Osteoblast (primary cell): Measurements from ENCODE around the gene OTUD1. TPM values are rescaled to one million over a fixed set of nuclear protein-coding genes. Genes with fewer than 3 reads are reported as not detected.

ENCODE experiments used
- DNase-seq: peaks from one replicate; pipeline ENCODE4 v3.0.0; 2011; ENCODE audit warnings: low spot score, mixed read lengths; ENCODE audit not compliant: insufficient read length; ENCODE audit errors: missing footprints
- H2AFZ ChIP-seq: 2 replicates; pipeline ENCODE4 v1.6.0; 2011; ENCODE audit warnings: mild to moderate bottlenecking, low read length
- H3K27ac ChIP-seq: 2 replicates; pipeline ENCODE4 v1.5.1; 2011; ENCODE audit warnings: mild to moderate bottlenecking, low read depth, low read length, moderate library complexity
- H3K27me3 ChIP-seq: 2 replicates; pipeline ENCODE4 v1.6.0; 2012; ENCODE audit warnings: mild to moderate bottlenecking, control low read depth, inconsistent platforms, low read length, moderate library complexity; ENCODE audit not compliant: insufficient read depth
- H3K36me3 ChIP-seq: 2 replicates; pipeline ENCODE4 v1.5.1; 2011; ENCODE audit warnings: mild to moderate bottlenecking, low read length, control low read depth, moderate library complexity; ENCODE audit not compliant: insufficient read depth
- H3K4me1 ChIP-seq: 2 replicates; pipeline ENCODE4 v1.5.1; 2011; ENCODE audit warnings: mild to moderate bottlenecking, low read length, control low read depth, moderate library complexity; ENCODE audit not compliant: insufficient read depth
- H3K4me2 ChIP-seq: 2 replicates; pipeline ENCODE4 v1.6.0; 2011; ENCODE audit warnings: mild to moderate bottlenecking, low read length; ENCODE audit not compliant: insufficient read depth
- H3K4me3 ChIP-seq: fragments of 200-600 bp; sonication (generic); 3 replicates; pipeline ENCODE4 v1.5.1; 2012; ENCODE audit warnings: mild to moderate bottlenecking, low read length, inconsistent platforms; ENCODE audit not compliant: insufficient read depth
- H3K79me2 ChIP-seq: 2 replicates; pipeline ENCODE4 v1.6.0; 2012; ENCODE audit warnings: mild to moderate bottlenecking, low read length, control low read depth, inconsistent platforms; ENCODE audit not compliant: insufficient read depth
- H3K9me3 ChIP-seq: 2 replicates; pipeline ENCODE4 v1.5.1; 2011; ENCODE audit warnings: low read depth, low read length, control low read depth
- H4K20me1 ChIP-seq: 2 replicates; pipeline ENCODE4 v1.6.0; 2012; ENCODE audit warnings: mild to moderate bottlenecking, low read length, control low read depth; ENCODE audit not compliant: insufficient read depth
- CTCF ChIP-seq: IDR thresholded peaks from 2 replicates; pipeline ENCODE4 v1.5.1; 2011; ENCODE audit warnings: mild to moderate bottlenecking, low read depth, low read length, moderate library complexity; ENCODE audit errors: extremely low read depth
- total RNA-seq: library from RNA; depleted of rRNA; stranded (reverse); fragments of >200 nt; gene quantifications from 2 replicates; pipeline ENCODE4 v1.2.3, GENCODE V29; 2012

OTUD1 gene
- total RNA-seq, 1 donor: 9.8 TPM

DNA sequence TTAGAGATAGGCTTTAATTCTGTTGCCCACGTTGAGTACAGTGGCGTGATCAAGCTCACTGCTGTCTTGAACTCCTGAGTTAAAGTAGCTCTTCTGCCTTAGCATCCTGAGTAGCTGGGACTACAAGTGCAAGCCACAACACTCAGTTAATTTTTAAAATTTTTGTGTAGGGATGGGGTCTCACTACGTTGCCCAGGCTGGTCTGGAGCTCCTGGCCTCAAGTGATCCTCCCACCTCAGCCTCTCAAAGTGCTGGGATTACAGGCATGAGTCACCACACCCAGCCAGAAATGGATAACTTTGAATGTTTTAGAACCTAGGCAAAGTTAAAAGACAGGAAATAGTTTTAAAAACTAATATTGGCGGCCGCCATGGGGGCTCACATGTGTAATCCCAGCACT is 43.9 kb upstream of the OTUD1 start:
- Histone ChIP-seq H2AFZ (no peak overlapping the region), H3K4me1 (peaks cover 6% of the 10 kb centered on the region), H3K79me2 (no peaks in the 10 kb centered on the region), H3K27me3 (no peaks in the 10 kb centered on the region), H4K20me1 (no peaks in the 10 kb centered on the region), H3K27ac (no peak overlapping the region), H3K4me3 (no peak overlapping the region), H3K4me2 (no peak overlapping the region), H3K36me3 (no peaks in the 10 kb centered on the region), H3K9me3 (no peaks in the 10 kb centered on the region)
- no peak for TF ChIP-seq CTCF
- no peak for DNase-seq

DNA sequence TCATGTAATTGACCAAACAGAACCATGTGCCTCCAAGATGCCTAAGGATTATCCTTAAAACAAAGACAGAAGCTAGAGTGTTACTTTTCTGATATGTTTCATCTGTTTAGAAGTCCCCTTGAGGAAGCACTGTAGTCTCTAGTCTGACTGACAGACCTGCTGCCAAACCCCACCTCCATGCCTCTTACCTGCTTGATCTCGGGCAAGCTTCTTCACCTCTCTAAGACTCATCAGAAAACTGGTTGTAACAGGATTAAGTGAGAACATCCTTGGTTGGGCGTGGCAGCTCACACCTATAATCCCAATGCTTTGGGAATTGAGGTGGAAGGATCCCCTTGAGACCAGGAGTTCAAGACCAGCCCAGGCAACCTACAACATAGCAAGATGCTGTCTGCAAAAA is 42.2 kb upstream of the OTUD1 start:
- peaks cover 6% of the 10 kb centered on the region for H3K4me1 ChIP-seq
- H3K27me3 ChIP-seq: no peaks in the 10 kb centered on the region
- H3K79me2 ChIP-seq: no peaks in the 10 kb centered on the region
- H3K27ac ChIP-seq: no peak overlapping the region
- H3K9me3 ChIP-seq: no peaks in the 10 kb centered on the region
- no peak for DNase-seq
- H4K20me1 ChIP-seq: no peaks in the 10 kb centered on the region
- H3K4me2 ChIP-seq: no peak overlapping the region
- no peaks in the 10 kb centered on the region for H3K36me3 ChIP-seq
- no peak overlapping the region for H2AFZ ChIP-seq
- no peak for TF ChIP-seq CTCF
- no peak overlapping the region for H3K4me3 ChIP-seq

DNA sequence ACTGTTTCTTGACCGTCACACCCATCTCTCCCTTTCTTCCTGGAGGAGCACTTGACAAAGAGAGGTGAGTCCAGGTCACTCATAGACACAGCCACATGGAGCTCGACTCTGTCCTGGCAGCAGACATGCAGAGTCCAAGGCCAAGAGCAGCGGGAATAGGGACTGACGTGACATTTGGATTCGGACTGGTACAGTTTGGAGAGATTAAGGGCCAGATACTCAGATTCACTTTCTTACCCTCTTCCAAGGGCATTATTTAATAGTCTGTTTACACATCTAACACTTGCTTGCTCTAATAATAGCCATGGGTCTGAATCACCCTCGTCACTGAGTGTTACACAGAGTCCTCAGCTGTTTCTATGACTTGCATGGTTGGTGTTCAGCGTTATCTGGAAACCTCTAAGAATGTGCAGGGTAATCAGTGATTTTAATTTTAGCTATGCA is 39.2 kb upstream of the OTUD1 start:
- peak; percentile 75 for DNase-seq
- no peaks in the 10 kb centered on the region for H4K20me1 ChIP-seq
- peak overlapping the region; percentile 35 for H2AFZ ChIP-seq
- peaks cover 6% of the 10 kb centered on the region for H3K4me1 ChIP-seq
- H3K4me3 ChIP-seq: peak overlapping the region; percentile 33
- H3K9me3 ChIP-seq: no peaks in the 10 kb centered on the region
- no peaks in the 10 kb centered on the region for H3K79me2 ChIP-seq
- H3K27ac ChIP-seq: peak overlapping the region; percentile 60
- H3K27me3 ChIP-seq: no peaks in the 10 kb centered on the region
- no peak for TF ChIP-seq CTCF
- H3K4me2 ChIP-seq: peak overlapping the region; percentile 51
- H3K36me3 ChIP-seq: no peaks in the 10 kb centered on the region

- Histone ChIP-seq H3K4me3 (no peak overlapping the region), H3K9me3 (no peaks in the 10 kb centered on the region), H4K20me1 (no peaks in the 10 kb centered on the region), H3K27me3 (no peaks in the 10 kb centered on the region), H3K36me3 (no peaks in the 10 kb centered on the region), H3K27ac (no peak overlapping the region), H3K4me2 (no peak overlapping the region), H3K79me2 (no peaks in the 10 kb centered on the region), H2AFZ (no peak overlapping the region), H3K4me1 (peaks cover 6% of the 10 kb centered on the region)
- DNase-seq: no peak
- no peak for TF ChIP-seq CTCF
Measured at GRCh38 chr10:23402856-23403255, 36.0 kb upstream of the OTUD1 start.
